HG02610 (cell line): ENCODE results near the gene TMEM141.
A peak's percentile ranks its signal among the peaks of the same experiment; 100 is the strongest.
"Not testable (repeated sequence)": the region's sequence is repeated elsewhere in the genome, so short reads cannot be mapped to it uniquely, and the experiment has no call there.

Experiments
- ATAC-seq: cut with Tn5 transposase; IDR thresholded peaks from one replicate; pipeline ENCODE4 v1.9.1; 2021; ENCODE audit warnings: mild to moderate bottlenecking, moderate library complexity; ENCODE audit not compliant: unreplicated experiment

TMEM141 gene

DNA sequence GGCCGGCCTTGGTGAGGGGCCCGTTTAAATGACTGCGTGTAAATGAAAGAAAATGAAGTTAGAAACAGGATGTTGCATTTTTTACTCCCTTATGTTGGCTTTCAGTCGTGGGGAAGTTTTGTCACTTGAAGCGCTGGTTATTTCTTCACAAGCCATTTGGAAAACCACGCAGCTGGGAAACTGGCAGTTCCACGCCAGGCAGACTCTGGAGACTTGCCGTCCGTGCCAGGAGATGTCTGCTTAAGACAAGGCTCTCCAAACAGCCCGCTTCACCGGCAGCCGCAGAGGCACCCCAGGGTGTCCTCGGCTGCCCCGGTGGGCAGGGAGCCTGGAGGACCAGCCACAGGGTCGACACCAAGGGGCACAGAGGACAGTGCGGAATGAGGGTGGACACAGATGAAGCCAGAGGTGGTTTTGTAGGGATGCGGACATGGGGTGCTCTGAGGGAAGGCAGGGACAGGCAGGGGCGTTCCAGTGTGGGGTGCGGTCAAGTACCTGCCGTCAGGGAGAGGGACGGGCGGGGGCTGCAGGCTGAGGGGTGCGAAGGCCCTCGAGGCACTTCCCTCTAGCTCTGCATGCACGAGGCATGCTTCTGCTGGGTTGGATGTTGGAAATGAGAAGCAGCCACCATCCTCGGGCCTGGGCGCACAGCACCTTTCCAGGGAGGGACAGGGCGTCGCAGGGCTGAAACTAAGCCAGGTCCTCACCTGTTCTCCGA, 40.0 kb downstream of the TMEM141 start:
- ATAC-seq = no peak

DNA sequence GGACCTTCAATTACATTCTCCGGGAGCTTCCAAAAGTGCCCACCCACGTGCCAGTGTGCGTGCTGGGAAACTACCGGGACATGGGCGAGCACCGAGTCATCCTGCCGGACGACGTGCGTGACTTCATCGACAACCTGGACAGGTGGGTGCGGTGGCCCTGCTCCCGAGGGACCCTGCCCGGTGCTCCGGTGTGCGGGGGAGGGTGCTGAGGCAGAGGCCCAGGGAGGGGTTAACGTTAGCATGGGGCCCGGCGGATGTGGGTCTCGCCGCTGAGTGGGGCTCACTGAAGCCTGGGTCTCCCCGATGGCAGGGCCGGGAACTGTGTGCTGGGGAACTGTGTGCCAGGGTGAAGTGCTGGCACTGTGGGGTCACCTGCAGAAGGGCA, 40.6 kb downstream of the TMEM141 start:
- ATAC-seq = no peak

DNA sequence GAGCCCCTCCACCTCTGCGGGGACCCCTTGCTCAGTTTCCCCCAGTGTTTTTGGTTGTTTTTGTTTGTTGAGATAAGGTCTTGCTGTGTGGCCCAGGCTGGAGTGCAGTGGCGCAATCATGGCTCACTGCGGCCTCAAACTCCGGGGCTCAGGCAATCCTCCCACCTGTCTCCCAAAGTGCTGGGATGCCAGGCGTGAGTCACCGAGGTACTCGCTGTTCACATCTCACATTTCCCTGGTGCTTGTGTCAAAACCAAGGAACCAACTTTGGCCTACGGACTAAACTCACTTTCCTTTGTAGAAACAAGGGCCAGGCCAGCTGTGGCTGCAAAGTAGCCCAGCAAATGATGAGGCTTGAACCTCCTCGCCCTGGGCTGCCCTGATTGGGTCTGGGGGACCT, 41.4 kb downstream of the TMEM141 start:
- no peak for ATAC-seq

DNA sequence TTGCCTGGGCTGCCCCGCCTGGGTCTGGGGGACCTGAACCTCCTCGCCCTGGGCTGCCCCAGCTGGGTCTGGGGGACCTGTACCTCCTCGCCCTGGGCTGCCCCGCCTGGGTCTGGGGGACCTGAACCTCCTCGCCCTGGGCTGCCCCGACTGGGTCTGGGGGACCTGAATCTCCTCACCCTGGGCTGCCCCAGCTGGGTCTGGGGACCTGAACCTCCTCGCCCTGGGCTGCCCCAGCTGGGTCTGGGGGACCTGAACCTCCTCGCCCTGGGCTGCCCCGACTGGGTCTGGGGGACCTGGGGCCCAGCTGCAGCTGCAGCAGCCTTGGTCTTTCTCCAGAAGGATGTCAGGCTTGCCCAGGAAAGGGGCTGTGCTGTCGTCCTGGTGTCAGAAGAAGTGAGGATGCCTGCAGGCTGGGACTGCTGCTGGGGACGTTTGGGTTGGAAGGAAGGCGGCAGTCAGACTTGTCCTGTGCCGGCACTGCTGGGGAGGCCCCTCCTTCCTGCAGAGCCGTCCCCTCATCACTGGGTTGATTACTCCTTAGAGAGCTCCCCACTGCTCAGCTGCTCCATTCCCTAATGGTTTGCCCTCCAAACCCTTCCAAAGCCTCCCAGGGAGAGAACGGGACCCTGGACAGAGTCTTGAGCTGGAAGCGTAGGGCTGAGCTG, 42.4 kb downstream of the TMEM141 start:
- not testable (repeated sequence) for ATAC-seq

DNA sequence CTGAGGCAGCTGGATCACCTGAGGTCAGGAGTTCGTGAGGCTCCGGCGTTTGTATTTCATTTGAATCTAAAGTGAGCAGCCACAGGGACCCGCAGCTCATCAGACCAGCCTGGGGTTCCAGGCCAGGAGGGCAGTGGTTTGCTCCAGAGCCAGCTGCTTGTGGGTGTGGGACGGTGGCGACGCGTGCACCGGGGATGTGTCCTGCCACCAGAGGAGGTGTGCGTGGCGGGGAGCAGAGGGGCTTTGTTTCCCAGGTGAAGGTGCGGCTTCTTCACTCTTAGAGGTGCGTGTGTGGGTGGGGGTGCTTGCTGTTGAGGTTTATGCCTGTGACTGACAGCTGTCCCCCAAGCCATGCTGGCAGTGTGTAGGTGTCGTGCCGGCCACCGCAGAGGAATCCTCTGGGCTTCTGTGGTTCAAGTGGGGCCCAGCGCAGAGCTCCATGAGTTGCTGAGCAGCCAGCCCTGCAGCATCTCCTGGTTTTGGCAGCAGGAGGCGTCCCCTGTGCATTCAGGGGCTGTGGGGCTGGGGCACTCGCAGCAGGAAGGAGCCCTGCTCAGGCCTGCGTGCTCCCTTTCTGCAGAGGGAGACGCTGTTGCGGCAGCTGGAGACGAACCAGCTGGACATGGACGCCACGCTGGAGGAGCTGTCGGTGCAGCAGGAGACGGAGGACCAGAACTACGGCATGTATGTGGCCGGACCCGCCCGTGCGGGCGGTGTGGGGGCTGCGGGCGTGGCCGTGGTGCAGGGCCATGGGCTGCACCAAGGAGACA, 44.2 kb downstream of the TMEM141 start:
- no peak for ATAC-seq

DNA sequence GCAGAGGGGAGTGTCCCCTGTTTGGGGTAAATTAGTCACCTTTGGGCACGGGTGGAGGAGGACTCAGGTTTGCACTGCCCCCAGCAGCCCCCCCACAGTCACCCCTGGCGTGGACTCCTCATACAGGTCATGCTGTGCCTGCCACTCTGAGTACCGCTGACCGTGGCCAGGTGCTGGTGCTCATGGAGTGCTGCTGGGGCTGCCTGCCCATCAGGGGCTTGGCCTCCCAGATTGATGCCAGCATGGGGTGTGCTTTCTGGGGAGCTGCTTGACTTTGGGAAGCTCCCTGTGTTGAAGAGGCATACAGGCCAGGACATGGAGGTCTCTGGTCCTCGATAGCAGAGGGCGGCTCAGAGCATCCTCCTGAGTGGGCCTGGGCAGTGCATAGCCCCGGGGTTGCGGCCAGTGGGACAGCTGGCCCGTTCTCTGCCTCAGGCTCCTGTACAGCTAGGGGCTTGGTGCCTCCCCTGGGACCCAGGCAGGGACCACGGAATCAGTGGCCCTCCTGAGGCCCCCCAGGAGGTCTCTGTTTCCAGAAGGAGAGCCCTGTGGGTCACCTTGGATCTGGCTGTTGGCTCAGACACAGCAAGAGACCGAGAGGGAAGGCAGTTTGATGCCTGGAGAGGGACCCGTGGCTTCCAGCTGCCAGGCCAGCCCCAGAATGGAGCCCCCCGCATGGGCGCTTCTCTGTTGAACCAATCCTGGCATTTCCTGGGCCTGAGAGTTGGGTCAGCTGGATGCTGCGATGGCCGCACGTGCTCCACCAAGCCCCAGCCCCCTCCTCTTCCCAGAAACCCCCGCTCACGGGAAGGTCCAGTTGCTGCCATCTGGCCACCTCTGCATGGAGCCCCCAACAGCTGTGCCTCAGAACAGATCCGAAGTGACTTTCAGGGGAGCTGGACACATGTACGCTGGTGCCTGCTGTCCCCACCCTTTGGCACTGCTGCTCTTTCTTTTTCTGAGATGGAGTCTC, 45.1 kb downstream of the TMEM141 start:
- ATAC-seq = no peak

DNA sequence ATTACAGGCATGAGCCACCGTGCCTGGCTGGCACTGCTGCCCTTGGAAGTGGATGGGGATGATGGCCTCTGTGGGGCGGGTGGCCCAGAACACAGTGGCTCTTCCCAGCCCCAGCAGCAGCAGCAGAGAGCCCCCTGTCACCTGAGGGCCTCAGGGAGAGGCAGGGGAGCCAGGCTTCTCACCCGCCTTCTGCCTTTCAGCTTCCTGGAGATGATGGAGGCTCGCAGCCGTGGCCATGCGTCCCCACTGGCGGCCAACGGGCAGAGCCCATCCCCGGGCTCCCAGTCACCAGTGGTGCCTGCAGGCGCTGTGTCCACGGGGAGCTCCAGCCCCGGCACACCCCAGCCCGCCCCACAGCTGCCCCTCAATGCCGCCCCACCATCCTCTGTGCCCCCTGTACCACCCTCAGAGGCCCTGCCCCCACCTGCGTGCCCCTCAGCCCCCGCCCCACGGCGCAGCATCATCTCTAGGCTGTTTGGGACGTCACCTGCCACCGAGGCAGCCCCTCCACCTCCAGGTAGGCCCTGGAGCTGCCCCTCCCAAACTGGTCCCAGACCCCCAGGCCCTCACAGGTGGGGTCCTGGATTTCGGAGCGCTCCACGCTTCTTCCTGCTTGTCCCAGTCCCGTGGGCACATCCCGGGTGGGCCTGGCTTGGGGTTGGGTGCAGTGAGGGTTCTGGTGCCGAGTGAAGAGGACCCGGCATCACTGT, 46.2 kb downstream of the TMEM141 start:
- ATAC-seq = no peak

DNA sequence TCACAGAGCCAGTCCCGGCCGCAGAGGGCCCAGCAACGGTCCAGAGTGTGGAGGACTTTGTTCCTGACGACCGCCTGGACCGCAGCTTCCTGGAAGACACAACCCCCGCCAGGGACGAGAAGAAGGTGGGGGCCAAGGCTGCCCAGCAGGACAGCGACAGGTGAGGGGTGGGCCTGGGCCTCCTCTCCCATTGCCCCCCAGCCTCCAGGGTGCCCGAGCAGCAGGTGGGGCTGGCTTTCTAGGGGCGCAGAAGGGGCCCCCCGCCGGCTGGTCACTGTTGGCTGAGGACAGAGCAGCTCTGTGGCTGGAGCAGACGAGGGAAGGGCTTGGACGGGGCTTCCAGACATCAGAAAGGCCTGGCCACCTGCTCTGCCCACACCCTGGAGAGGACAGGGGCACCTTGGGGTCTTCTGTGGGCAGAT, 46.7 kb downstream of the TMEM141 start:
- not testable (repeated sequence) for ATAC-seq

DNA sequence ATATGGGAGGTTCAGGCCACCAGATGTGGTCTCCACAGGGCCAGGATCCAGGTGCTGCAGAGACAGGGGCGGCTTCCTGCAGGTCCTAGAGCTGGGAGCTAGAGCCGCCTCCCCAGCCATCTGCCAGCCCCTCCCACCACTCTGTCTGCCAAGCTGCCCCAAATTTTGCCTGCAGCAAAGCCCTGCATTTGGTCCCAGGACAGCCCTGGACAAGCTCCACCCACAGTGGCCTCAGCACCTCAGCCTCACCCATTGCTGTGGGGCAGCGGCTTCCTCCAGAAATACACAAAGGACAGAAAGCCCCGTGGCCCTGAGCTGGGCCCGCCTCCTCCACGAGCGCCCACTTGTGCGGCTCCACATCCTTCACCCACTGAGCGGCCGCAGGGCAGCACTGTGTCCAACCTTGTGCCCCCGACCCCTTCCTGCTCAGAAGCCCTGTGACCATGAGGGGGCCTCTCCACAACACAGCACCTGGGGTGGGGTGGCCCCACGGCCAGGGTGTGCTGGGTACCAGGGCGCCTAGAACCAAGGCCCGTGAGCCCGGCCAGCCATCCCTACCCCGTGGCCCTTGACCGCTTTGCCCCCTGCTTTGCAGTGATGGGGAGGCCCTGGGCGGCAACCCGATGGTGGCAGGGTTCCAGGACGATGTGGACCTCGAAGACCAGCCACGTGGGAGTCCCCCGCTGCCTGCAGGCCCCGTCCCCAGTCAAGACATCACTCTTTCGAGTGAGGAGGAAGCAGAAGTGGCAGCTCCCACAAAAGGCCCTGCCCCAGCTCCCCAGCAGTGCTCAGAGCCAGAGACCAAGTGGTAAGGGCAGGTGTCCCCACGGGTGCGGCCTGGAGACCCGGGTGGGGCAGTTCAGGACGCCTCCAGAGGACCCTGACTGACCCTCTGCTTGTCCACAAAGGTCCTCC, 47.4 kb downstream of the TMEM141 start:
- ATAC-seq = no peak

DNA sequence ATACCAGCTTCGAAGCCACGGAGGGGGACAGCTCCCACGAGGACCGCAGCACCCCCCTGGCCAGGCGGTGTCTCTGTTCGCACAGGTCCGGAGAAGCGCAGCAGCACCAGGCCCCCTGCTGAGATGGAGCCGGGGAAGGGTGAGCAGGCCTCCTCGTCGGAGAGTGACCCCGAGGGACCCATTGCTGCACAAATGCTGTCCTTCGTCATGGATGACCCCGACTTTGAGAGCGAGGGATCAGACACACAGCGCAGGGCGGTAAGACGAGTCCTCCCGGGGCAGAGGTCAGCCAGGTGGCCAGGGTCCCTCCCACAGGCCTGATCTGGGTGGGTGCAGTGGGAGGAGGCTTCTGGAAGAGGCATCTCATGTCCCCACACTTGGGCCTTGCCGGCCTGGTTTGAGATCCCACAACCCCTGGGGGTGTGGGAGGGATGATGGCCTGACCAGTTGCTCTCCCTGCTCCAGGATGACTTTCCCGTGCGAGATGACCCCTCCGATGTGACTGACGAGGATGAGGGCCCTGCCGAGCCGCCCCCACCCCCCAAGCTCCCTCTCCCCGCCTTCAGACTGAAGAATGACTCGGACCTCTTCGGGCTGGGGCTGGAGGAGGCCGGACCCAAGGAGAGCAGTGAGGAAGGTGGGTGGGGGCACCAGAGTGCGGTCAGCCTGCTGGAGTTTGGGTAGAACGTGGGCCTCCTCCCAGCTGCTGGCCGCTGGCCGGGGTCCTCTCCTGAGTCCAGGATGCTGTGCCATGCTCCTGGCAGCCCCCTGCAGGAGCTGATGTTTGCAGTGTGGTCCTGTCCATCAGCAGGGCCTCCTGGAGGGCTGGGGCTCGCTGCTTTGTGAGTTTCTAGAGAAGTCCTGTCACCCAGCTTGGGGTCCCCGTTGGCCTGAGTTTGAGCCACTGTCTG, 48.3 kb downstream of the TMEM141 start:
- no peak for ATAC-seq

DNA sequence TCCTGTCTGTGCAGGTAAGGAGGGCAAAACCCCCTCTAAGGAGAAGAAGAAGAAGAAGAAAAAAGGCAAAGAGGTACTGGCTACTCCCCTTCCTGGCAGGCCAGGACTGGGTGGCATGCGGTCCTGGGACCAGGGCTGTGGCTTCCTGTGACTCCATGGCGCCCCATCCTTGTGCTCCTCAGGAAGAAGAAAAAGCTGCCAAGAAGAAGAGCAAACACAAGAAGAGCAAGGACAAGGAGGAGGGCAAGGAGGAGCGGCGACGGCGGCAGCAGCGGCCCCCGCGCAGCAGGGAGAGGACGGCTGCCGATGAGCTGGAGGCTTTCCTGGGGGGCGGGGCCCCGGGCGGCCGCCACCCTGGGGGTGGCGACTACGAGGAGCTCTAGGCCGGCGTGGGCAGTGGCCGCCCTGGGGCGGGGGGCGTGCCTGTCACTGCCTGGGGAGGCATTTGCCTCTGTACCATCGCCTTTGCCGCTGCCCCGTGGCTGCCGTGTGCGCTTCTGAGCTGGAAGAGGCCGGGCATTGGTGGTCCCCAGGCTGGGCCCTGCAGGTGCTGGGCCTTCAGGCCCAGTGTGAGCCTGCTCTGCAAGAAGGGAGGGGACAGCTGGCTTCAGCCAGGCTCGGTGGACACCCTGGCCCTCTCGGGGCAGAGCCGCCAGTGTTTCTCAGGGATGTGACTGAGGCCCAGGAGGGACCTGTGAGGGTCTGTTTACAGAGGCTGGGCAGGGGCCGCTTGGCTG, 49.2 kb downstream of the TMEM141 start:
- no peak for ATAC-seq

DNA sequence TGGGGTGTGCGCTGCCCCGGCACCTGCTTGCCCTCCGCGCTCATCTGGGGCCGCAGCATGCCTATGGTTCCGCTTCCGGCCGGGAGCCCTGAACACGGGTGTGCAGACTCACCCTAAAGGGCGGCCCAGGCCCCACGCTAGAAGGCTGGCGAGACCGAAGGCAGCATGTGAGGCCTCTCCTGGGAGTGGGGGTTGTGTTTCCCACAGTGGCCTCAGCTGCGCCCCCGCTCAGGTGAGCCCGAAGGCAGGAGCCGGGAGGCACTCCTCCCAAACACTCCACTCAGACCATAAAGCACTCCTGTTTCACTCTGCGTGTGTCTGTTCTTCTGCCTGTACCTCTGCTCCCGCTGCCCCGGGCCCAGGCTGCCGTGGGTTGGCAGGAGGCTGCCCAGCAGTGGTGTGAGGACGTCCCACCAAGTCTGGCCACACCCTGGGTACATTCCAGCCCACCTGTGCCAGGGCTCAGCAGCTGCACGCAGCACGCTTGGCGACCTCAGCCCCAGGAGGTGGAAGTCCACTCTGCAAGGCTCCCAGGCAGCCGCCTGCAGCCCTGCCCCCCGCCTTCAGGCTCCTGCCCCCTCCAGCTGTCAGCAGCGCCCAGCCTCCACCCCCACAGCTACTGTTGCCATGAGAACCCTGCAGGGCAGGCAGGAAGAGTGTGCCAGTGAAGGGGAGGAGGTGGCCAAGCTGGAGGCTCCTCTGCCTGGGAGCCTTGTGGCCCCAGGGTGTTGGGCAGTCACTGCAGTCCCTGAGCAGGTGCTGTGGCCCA, 49.9 kb downstream of the TMEM141 start:
- no peak for ATAC-seq

DNA sequence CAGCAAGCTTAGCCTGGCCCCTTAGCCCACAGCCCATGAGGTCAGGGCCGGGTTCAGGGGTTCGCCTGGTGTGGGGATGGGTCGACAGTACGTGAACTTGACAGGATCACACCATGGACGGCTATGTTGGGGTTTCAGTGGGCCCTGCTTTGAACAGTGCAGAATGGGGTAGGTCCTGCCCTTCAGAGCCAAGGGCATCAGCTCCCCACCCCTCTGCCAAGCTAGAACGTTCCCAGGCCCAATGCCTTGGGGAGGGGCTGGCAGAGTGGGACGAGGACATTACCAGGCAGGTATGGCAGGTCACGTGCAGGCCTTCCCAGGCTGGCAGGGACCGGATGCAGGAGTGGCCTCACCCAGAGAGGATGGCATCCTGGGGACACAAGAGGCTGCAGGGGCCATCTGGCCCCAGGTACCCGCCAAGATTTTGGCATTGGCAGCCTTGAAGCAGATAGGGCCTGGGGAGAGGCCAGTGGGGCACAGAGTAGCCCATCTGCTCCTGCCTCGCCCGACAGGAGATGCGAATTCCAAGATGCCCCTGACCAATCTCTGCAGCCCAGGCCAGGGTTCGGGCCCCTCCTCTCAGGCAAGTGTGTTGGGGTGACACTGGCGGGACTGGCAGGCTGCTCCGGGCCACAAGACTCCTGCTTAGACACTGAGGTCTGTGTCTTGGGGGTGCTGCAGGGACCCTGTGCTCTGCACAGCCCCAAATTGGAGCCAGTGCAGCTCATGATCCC, 50.7 kb downstream of the TMEM141 start:
- ATAC-seq = not testable (repeated sequence)

DNA sequence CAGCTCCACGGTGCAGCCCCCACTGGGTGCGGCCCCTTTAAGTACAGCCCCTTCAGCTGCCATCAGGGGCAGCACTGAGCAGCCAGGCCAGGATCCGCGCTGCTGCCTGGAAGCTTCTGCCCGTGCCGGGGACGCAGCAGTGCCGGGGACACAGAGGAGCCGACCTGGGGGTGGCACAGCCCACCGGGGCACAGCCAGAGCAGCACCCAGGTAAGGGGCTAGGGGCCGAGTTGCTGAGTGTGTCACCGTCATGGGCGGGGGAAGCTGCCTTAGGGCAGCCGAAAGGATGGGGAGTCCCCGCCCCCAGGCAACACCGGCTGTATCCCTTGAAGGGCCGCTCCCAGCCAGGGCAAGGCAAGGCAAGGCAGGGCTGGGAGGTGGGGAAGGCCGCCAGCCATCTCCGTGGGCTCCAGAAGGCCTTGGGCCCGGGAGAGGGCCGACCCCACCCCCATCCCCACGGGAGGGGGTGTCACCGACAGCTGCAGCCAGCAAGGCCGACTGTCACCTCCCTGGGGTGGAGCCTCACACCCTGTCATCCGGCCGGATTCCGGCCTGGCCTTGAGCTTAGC, 51.3 kb downstream of the TMEM141 start, which contains the start of gene AJM1:
AJM1 (plus strand) TSS at position 99 of the 569 bp plus-strand sequence. CDS start 1,937 bp downstream, outside the sequence.
- peak; percentile 67 for ATAC-seq
